ENCODE results near the gene GDAP1L1. TPM values are rescaled to one million over a fixed set of nuclear protein-coding genes. Genes with fewer than 3 reads are reported as not detected.
A peak's percentile ranks its signal among the peaks of the same experiment; 100 is the strongest.

Gene GDAP1L1
- polyA plus RNA-seq, 1 experiment, result not detected

GRCh38 chr20:44268802-44269201 lies 21.7 kb downstream of the GDAP1L1 start:
- Histone ChIP-seq H3K4me3 (ENCODE audit: low read depth, low read length) (no peak overlapping the region), H3K36me3 (ENCODE audit: control insufficient read depth, insufficient read depth, low read length) (no peaks in the 10 kb centered on the region), H3K27me3 (ENCODE audit: control insufficient read depth, insufficient read depth, low read length) (no peaks in the 10 kb centered on the region)
- ChIA-PET POLR2A (no interaction called here), CTCF (no interaction called here)
- no peak for TF ChIP-seq CTCF (IDR thresholded peaks at IDR 0.05; ENCODE audit: insufficient read depth, low read depth, low read length)
- DNase-seq (ENCODE audit: low read depth), result no peak

DNA sequence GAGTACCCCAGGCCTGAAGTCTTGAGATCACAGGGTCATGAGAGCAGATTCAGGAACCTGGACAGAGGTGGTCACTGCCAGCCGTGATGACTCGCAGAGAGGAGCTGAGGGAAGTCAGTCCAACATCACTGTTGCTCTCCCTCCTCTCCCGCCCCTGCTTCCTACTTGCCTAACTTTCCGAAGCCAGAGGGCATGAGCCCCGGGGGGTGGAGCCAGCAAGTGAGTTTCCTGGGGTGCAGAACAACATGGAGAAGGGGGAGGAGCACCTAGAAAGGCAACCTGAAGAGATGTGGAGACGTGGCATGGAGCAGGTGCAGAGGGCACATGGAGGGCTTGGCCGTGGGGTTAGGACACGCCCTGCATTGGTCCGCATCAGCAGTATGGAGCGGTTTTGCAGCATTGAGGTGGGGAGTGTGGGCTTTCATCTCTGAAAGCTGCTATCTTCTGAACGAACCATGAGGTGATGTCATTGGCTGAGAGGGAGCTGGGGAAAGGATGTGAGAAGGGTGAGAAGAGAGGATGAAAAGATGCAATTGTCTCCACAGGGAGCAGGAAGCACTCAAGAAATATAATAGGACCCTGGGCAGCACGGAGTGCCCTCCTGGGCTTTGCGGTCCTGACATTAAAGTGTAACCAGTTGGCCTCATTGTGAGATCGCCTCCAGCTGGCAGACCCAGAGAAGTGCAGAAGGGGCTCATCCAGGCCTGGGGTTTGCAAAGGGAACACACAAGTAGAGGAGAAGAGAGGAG lies 25.0 kb downstream of the GDAP1L1 start:
- TF ChIP-seq CTCF (IDR thresholded peaks at IDR 0.05; ENCODE audit: insufficient read depth, low read depth, low read length), result 0 out of 2 replicates have a peak, but pooled peaks have one; percentile 10
- CTCF ChIA-PET, result no interaction called here

DNA sequence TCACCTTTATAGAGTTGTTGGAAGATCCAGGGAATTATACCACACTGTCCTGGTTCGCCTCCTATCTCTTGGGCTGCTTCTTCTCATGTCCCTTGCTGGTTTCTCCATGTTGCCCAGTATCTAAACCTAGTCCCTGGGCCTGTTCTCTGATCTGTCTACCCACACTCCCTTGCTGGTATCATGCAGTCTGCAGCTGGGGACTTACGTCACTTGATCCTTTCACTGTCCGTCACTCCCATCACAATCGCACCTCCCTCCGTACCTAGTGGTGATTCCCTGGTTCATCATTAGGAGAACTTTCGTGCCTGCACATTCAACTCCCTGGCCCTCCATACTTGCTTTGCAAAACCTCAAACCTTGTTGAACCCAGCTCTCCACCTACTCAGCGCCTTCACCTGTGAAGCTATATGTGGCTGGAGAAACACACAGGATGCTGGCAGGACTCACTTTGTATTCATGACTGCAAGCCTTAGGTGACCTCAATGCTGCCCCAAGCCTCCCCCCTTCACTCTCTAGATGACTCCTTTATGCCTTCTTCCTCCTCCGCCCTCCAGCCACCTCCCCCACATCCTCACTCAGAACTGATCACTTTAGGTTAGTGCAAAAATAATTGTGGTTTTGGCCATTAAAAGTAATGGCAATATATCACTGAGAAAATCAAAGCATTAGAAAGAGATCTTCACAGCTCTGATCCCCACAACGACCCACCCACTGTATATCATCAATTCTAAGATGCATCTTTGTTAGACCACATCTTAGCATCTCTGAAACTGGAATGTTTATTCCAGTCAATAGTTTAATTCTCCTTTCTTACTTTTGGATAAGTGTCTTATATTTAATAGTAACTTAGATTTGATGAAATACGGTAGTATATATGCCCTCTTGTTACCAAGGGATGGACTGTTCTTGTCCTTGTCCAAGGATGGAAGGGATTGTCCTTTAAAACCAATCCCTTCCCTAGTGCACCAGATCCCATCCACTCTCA lies 26.4 kb downstream of the GDAP1L1 start:
- Histone ChIP-seq H3K36me3 (ENCODE audit: control insufficient read depth, insufficient read depth, low read length) (no peaks in the 10 kb centered on the region), H3K27me3 (ENCODE audit: control insufficient read depth, insufficient read depth, low read length) (no peaks in the 10 kb centered on the region), H3K4me3 (ENCODE audit: low read depth, low read length) (no peak overlapping the region)
- no peak for TF ChIP-seq CTCF (IDR thresholded peaks at IDR 0.05; ENCODE audit: insufficient read depth, low read depth, low read length)
- ChIA-PET POLR2A (no interaction called here), CTCF (no interaction called here)
- DNase-seq (ENCODE audit: low read depth), result no peak

More for the DNA sequence above, 25.0 kb downstream of the GDAP1L1 start:
- H3K36me3 ChIP-seq (ENCODE audit: control insufficient read depth, insufficient read depth, low read length), result no peaks in the 10 kb centered on the region
- POLR2A ChIA-PET, result no interaction called here
- no peaks in the 10 kb centered on the region for H3K27me3 ChIP-seq (ENCODE audit: control insufficient read depth, insufficient read depth, low read length)
- no peak overlapping the region for H3K4me3 ChIP-seq (ENCODE audit: low read depth, low read length)
- no peak for DNase-seq (ENCODE audit: low read depth)

DNA sequence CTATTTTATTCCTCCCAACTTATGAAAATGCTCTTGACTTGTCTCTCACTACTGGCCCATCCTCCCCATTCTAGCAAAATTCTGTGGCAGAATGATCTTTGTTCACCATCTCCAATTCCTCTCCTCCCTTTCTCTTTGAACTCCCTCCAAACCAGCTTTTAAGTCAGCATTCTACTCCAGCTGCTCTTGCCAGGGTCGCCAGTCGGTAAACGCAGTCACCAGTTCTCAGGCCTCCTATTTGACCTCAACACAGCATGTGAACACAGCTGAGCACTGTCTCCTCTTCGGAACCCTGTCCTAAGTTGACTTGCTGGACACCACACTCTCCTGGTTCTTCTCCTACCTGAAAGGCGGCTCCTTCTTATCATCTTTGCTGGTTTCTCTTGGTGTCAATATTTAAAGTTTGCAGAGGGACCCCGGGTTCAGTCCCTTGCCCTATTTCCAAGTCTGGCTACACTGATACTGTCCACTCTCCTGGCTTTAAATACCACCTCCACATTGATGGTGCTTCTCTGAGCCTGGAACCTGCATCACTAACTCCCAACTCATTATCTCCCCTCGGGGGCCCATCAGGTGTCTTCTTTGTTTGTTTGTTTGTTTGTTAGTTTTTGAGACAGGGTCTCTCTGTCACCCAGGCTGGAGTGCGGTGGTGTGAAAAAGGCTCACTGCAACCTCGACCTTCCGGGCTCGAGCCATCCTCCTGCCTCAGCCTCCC lies 27.4 kb downstream of the GDAP1L1 start:
- Histone ChIP-seq H3K4me3 (ENCODE audit: low read depth, low read length) (no peak overlapping the region), H3K27me3 (ENCODE audit: control insufficient read depth, insufficient read depth, low read length) (no peaks in the 10 kb centered on the region), H3K36me3 (ENCODE audit: control insufficient read depth, insufficient read depth, low read length) (no peaks in the 10 kb centered on the region)
- no peak for DNase-seq (ENCODE audit: low read depth)
- CTCF ChIA-PET, result no interaction called here
- POLR2A ChIA-PET, result no interaction called here
- TF ChIP-seq CTCF (IDR thresholded peaks at IDR 0.05; ENCODE audit: insufficient read depth, low read depth, low read length), result no peak

- Histone ChIP-seq H3K36me3 (ENCODE audit: control insufficient read depth, insufficient read depth, low read length) (no peaks in the 10 kb centered on the region), H3K4me3 (ENCODE audit: low read depth, low read length) (no peak overlapping the region), H3K27me3 (ENCODE audit: control insufficient read depth, insufficient read depth, low read length) (no peaks in the 10 kb centered on the region)
- ChIA-PET POLR2A (no interaction called here), CTCF (no interaction called here)
- no peak for TF ChIP-seq CTCF (IDR thresholded peaks at IDR 0.05; ENCODE audit: insufficient read depth, low read depth, low read length)
- DNase-seq (ENCODE audit: low read depth), result no peak
Measured at GRCh38 chr20:44279228-44279627, 32.1 kb downstream of the GDAP1L1 start.

All from BJ (cell line).